Inferior parietal cortex (tissue), 1 donor: ENCODE results near the gene INSC.

Experiments
- DNase-seq: peaks from one replicate; pipeline ENCODE4 v3.0.0-alpha.2; 2016; ENCODE audit errors: extremely low spot score

The INSC gene

DNA sequence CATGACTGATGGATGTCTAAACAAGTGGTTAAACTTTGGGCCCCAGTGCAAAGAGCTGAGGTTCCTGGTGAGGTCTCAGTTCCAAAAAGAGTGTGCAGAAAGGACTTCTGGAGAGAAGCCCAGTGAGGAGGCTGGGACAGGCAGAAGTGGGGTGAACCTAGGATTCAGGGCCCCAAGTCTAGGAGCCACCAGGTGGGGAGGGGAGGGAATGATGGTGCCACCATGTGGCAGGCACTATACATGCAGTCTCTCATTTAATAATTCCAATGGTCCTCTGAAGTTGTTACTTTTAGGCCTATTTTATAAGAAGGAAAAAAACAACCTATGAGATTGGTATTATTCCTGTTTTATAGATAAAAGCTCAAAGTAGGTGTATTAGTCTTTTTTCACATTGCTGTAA lies 102.0 kb downstream of the INSC start:
- no peak for DNase-seq

GRCh38 chr11:15217416-15217815 lies 102.7 kb downstream of the INSC start:
- DNase-seq: no peak

DNA sequence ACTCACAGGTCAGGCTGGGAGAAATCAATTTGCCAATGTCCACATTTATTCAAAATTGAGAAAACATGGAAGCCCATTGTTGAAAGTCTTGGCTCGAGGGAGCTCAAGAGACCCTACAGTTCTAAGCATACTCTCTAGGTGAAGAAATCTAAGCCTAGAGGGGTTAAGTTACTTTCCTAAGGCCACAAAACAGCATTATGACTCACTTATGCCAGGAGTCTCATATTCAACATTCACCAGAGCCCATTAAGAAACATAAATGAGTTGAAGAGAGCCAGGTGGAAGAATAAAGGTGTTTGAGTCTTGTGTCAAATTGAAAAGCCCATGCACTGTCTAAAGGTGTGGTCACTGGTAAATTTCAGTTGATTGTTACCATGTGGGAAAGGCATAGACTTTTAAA lies 108.1 kb downstream of the INSC start:
- DNase-seq: no peak

GRCh38 chr11:15223318-15223717 lies 108.6 kb downstream of the INSC start:
- no peak for DNase-seq

GRCh38 chr11:15224466-15224865 lies 109.7 kb downstream of the INSC start:
- DNase-seq: no peak

GRCh38 chr11:15227011-15227410 lies 112.3 kb downstream of the INSC start:
- DNase-seq: no peak

DNA sequence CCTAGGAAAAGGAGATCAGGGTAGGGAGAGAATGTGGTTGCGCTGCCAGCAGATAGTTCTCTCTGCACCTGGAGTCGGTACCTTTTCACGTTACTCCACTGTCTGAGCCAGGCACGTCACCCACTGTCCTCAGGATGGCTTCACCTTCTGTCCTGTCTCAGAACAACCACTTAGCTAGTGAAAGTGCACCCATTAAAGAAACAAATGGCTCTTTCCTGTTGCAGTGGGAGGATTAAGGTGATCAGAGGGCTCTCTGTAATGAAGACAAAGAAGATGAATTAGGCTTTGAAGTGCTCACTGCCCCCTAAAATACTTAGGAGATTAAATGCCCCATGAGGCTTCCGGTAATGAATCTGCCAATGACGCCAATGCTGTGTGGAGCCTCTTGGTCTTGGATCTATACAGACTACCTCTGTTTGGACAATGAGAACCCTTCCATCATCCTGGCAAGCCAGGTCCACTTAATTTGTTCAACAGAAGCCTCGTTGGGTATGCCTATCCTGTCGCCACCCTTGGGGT lies 113.7 kb downstream of the INSC start:
- no peak for DNase-seq

GRCh38 chr11:15229069-15229468 lies 114.3 kb downstream of the INSC start:
- no peak for DNase-seq

- DNase-seq: no peak
Observed at GRCh38 chr11:15232496-15232895, 117.8 kb downstream of the INSC start.

GRCh38 chr11:15233371-15234165 lies 118.8 kb downstream of the INSC start:
- DNase-seq: no peak

DNA sequence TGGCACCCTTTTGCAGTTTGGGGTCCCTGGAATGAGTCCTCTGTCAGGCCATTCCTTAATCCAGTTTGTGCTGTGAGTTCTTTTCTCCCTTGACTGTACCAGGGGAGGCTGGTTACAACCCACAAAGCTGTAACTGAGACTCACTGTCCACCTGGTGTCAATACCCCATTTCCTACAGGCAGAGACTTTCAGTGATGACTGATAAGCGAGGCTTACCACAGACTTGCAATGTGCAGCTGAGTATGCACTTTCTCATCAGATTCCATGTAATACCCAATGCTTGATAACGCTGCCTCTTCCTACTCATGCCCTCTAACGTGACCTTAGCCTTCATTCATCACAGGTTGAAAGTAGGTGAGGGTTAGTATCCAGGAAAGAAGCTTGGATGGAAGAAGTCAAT lies 120.1 kb downstream of the INSC start:
- no peak for DNase-seq

DNA sequence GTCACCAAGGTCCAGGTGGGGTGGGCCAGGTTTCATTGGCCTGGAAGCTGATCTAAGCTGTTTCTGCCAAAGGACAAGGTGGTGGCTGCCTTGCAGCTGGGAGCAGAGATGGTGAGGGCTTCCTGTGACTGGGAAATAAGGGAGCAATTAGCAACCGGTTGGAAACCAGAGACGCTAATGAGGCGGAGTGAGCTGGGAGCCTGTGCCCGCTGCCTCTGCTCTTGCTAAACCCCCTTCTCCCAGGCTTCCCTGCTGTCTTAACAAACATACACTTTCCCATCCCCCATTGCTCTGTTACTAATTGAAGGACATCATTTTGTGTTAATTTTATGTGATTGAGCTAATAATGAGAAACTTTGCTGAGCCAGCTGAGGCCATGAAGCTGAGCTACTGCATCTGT lies 121.8 kb downstream of the INSC start:
- DNase-seq: no peak

DNA sequence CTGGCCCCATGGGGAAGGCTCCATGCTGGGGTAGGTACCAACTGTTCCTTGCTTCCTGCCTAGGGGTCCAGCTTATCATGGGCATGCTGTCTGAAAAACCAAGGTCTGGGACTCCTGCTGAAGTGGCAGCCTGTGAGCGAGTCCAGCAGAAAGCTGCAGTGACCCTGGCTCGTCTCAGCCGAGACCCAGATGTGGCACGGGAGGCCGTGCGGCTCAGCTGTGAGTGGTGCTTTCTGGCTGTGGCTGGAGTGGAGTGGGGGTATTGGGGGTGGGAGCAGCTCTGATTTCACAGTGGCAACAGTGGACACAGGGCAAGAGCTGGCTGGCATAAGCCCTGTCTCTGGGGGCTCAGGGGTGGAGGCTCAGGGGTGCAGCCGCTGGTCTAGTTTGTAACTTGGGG lies 124.1 kb downstream of the INSC start:
- no peak for DNase-seq

DNA sequence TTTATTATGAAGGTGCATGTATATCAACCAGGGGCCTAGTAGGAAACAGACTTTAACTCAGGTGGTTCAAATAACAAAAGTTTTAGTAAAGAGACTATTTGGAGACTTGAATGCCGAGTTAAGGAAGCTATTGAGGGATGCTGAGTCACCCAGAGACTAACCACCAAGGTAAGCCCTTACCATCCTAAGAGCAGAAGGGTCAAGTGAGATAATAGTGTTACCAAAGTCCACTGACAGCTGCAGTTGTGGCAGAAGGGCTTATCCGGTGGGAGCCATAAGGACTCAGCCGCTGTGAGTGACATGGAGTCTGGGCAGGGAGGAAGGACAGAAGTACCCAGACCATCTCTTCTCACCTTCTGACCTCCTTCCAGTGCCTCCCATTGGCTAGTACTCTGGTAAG lies 134.0 kb downstream of the INSC start:
- DNase-seq: no peak

DNA sequence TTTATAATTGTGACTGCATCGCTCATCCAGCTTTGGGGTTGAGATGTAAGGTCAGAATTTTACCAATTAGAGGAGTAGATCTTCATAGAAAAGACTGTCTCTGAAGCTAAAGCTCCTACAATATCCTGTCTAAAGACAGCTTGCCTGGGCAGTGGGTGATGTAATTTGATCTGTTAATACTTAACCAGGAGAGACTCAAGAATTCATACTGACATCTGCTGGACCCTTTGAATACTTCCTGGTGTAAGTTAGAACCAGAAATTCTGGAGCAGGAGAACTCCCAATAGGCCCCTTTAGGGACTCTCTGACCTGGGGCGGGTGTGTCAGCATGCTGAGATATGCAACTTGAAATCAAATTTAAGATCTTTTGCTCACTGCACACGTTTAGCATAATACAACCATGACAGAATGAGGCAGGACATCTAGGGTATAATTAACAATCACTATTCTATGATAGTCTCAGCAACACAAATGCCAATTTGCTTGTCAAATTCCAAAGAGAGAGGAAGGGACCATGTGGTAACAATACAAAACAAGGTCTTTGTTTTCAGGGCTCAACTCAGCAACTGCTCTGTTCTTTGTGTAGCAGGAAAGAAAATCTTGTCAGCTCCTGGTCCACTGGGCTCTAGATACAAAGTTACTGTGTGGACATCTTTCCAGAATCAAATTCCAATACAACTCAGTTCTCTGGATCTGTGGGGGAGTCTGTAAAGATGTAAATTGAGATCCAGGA lies 143.9 kb downstream of the INSC start:
- DNase-seq: peak; percentile 40

GRCh38 chr11:15266999-15267398 lies 152.3 kb downstream of the INSC start:
- DNase-seq: no peak

DNA sequence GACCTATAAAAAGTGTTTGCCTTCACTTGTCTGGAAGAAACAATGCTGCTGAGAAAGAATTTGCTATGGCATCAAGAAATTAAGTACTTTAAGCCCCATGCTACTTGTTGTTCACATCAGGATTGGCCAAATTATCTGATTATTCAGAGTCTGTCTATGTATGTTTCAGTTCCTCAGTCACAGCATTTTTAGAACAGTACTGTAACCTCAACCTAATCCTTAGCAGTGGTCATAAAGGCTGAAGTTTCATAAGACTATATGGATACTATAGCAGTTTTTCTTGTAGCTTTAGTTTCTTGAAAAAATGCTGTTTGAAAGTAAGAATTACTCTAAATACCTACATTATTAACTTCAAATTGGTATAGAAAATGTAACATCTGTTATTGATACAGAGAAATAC lies 153.9 kb downstream of the INSC start:
- DNase-seq: no peak

GRCh38 chr11:15275141-15275540 lies 160.4 kb downstream of the INSC start:
- peak; percentile 47 for DNase-seq

GRCh38 chr11:15276621-15277020 lies 161.9 kb downstream of the INSC start:
- no peak for DNase-seq

DNA sequence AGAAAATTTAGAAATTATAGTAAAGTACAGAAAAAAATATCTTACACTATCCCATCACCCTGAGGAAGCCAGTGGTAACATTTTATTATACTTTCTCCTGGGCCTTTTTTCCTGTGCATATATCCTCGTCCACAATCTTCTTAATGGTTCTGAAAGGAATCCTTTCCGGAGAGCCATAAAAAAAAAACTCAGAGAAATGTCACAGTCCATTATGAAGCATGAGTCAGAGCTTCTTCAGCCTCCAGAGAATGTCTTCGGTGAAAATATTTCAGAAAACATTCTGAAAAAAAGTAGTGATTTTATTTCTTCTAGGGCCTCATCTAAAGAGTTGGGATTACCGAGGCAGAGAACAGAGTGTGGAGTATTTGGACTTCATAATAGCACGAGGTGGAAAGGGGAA lies 163.4 kb downstream of the INSC start:
- DNase-seq: no peak

DNA sequence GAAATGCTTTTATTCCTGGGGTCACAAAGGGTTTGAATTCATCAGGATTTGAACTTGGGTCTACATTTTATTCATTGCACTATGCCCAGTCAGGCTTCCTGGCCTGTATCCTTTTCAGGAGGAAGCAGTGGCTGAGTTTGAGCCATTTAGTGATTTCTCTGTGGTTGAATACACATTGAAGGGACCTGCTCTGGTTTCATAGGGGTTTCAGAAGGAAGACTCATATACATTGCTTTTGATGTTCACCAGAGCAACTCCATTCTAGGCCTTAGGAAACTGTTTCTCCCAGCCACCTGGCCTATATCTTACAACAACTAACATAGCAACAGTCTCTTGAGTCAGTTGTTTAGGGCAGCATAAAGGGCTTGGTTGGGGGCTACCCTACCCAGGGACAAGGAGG lies 165.7 kb downstream of the INSC start:
- no peak for DNase-seq

GRCh38 chr11:15282754-15283153 lies 168.0 kb downstream of the INSC start:
- DNase-seq: no peak

- DNase-seq: no peak
Observed at GRCh38 chr11:15286465-15286864, 171.7 kb downstream of the INSC start.
